Raji (cell line): ENCODE results near the gene BOLA2B.
"Not testable (repeated sequence)": the region's sequence is repeated elsewhere in the genome, so short reads cannot be mapped to it uniquely, and the experiment has no call there.

Experiments
- POLR2A ChIP-seq: IDR thresholded peaks from 2 replicates; pipeline ENCODE4 v1.6.1; 2011; ENCODE audit warnings: low read depth, low read length, control low read depth; ENCODE audit not compliant: insufficient read depth

Gene BOLA2B

DNA sequence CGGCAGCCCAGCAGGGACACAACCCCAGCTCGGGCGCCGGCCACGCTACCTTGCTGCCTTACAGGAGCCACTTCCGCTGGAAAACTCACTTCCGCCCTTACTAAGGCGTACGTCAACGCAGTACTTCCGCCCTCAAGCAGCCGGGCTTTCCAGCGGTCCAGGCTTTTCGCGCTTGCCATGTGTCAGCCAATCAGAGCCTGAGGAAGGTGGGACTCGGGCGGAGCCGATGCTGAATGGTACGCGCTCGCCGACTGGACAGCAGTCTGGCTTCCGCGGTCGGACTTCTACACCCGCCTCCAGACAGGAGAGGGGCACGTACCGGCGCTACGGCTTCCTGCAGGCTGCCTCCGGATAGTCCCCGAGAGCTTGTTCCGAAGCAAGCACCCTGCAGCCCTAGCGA, at the start of gene BOLA2B, which contains the start of gene SLX1A:
Gene BOLA2B, minus strand, starts transcription at position 52 of the 400 bp plus-strand sequence. CDS start 71 bp downstream, outside the sequence.
Gene SLX1A, plus strand, starts transcription at position 261 of the 400 bp plus-strand sequence. CDS start 210 bp downstream, outside the sequence.
- not testable (repeated sequence) for TF ChIP-seq POLR2A

DNA sequence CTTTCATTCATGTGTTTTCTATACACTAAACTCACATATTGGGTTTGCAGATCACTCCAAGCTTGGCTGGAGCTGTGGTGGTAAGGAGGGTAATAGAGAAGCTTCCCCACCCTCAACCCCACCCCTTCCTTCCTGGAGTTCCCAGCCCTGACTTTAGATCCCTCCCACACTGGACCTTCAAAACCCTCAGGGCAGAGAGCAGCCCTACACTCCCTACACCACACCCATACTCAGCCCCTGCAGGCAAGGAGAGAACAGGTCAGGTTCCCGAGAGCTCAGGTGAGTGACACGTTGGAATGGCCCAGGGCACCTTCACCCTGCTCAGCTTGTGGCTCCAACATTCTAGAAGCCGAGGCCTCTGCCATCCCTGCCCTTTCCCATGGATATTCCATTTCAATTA, 5.6 kb upstream of the BOLA2B start, which contains the start of gene SULT1A3:
Gene SULT1A3, plus strand, starts transcription at position 207 of the 400 bp plus-strand sequence. CDS start 1,474 bp downstream, outside the sequence.
- not testable (repeated sequence) for TF ChIP-seq POLR2A

DNA sequence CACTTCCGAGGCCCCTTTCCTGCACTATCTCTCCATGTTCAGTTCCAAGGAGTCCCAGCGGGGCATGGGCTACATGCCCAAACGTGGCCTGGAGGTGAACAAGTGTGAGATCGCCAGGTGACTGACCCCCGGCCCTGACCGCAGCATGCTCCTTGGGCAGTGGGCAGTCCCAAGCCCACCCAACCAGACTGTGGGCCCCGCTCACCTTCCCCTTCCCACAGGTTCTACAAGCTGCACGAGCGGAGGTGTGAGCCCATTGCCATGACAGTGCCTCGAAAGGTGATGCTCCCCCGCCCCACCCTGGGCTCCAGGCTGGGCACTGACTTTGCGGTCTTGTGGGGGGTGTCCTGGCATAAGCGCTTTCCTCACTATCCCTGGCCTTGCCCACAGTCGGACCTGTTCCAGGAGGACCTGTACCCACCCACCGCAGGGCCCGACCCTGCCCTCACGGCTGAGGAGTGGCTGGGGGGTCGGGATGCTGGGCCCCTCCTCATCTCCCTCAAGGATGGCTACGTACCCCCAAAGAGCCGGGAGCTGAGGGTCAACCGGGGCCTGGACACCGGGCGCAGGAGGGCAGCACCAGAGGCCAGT, 5.4 kb downstream of the BOLA2B start:
- 0 out of 2 replicates have a peak, but pooled peaks have one; percentile 13 for TF ChIP-seq POLR2A

DNA sequence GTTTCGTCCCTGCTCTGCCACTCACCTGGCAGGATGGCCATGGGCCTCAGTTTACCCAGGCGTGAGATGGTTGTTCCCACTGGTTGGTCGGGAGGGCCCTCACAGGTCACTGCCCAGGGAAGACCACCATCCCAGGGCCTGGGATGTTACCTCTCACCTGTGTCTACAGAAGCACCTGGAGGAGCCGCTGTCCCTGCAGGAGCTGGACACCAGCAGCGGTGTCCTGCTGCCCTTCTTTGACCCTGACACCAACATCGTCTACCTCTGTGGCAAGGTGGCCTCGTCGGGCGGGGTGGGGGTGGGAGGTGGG, 6.0 kb downstream of the BOLA2B start:
- no peak for TF ChIP-seq POLR2A

DNA sequence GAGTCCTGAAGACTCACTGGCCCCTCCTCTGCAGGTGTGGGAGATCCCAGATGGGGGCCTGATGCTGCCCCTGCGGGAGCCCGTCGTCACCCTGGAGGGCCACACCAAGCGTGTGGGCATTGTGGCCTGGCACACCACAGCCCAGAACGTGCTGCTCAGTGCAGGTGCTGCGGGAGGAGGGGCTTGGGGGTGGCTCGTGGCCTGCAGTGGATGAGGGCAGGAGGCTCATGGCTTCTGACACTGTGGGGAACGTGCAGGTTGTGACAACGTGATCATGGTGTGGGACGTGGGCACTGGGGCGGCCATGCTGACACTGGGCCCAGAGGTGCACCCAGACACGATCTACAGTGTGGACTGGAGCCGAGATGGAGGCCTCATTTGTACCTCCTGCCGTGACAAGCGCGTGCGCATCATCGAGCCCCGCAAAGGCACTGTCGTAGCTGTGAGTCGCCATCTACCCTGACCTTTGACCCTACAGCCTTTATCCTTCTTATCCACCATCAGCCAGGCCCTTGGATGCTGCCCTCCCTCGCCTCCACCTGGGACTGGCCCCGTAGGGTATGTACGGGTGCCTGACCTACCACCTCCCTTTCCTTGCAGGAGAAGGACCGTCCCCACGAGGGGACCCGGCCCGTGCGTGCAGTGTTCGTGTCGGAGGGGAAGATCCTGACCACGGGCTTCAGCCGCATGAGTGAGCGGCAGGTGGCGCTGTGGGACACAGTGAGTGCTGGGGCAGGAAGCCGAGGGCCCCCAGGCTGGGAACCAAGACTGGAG, 6.5 kb downstream of the BOLA2B start:
- TF ChIP-seq POLR2A, result peak; percentile 10; the same call in 1 of the 2 replicates

DNA sequence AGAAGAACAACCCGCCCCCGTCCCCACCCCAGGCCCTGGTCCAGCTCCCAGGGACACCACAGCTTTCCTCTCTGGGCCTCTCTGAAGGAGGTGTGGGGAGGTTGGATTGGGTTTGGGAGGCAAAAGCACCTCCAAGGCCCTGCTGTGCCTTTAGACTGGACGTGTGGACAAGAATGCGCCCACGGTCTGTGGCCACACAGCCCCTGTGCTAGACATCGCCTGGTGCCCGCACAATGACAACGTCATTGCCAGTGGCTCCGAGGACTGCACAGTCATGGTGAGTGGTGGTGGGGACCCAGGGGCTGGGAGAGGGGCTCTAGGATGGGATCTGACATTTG, 7.1 kb downstream of the BOLA2B start:
- TF ChIP-seq POLR2A, result no peak

DNA sequence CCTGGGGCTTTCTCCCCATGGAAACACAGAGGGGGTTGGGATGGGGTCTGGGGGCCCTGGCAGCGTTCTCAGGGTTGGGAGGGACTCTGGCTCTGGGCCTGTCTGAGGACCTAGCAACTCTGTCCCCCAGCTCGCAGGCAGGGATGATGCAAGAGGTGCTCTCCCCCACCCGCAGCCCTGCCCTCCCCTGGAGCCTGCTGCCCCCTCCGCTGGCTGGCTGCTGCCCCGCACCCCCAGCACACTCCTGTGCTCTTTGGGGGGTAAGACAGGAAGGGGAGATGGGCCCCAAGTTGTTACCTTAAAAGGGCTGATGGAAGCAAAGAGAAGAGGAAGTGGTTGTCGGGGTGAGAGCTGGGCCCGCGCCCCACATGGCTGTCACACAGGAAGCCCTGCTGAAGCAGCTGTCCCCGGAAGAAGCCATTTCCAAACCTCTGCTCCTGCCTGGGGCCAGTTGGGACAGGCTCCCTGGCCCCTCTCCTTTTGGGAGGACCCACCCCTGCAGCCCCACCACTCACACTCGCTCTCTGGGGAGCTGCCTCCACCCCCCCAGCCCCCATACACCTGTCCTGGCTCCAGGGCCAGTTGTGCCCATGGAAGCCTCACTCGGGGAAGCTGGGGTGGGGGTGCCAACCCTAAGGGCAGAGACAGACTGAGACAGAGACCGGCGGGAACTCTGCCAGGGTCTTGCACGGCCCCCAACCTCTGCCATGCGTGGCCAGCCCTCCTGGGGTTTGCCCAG, 7.6 kb downstream of the BOLA2B start:
- no peak; the same call in none of the 2 replicates for TF ChIP-seq POLR2A

DNA sequence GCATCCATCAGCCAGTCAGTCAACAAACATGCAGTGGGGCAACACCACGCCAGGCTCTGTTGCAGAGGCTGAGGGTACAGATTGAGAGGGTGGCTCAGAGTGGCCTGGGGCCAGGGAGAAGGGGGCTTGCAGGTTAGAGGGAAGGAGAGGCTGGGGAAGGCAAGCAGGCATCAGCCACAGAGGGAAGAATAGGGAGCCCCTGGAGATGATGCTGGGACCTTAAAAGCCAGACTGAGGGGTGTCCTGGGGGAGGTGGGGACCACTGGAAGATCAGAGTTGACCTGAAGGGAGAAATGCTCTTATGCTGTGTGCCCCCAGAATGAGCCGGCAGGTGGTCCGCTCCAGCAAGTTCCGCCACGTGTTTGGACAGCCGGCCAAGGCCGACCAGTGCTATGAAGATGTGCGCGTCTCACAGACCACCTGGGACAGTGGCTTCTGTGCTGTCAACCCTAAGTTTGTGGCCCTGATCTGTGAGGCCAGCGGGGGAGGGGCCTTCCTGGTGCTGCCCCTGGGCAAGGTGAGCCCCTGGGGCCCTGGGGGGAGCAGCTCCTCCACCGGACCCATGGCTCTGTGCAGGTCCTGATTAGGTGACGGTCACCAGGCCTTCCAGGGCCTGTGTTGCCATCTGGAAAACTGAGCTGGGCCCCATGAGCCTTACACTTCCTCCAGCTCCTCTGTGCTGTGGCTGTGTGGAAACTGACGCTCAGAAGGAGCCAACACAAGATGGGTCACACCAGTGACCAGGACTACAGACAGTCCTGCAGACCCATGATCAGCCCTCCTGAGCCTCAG, 8.4 kb downstream of the BOLA2B start:
- no peak; the same call in 1 of the 2 replicates for TF ChIP-seq POLR2A

DNA sequence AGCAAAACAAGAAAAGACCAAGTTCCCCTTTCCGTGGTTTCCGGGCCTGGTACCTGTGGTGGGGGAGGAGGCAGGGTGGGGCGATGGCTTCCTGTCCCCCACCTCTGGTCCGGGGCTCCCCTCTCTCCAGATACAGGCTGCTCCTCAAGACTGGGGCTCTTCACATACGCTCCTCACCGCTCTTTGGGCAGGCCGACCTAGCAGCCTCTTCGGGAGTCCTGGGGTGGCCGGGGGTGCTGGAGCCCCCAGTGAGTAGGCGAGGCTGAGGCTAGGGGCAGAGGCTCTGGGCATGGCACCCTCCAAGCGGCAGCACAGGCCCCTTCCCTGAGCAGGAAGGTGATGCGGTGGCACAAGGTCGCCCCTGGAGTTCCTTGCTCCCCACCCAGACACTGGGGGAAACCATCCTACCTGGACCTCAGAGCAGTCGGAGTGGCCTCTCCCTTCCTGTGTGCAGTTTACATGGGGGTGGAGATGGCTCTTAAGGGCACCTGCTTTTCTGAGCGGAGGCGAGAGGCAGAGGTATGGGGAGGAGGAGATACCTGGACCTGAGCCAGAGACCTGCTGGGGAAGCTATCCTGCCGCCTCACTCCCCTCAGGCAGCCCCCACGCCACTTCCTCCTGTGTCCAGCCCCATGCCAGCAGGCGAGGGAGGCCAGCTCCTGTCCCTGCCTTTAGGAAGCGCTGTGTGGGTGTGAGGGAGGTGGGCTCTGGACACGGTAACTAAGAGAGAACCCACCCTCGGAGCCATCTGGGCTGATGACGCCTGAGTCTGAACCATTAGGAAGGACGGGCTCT, 9.2 kb downstream of the BOLA2B start:
- peak; percentile 75; the same call in 1 of the 2 replicates for TF ChIP-seq POLR2A

DNA sequence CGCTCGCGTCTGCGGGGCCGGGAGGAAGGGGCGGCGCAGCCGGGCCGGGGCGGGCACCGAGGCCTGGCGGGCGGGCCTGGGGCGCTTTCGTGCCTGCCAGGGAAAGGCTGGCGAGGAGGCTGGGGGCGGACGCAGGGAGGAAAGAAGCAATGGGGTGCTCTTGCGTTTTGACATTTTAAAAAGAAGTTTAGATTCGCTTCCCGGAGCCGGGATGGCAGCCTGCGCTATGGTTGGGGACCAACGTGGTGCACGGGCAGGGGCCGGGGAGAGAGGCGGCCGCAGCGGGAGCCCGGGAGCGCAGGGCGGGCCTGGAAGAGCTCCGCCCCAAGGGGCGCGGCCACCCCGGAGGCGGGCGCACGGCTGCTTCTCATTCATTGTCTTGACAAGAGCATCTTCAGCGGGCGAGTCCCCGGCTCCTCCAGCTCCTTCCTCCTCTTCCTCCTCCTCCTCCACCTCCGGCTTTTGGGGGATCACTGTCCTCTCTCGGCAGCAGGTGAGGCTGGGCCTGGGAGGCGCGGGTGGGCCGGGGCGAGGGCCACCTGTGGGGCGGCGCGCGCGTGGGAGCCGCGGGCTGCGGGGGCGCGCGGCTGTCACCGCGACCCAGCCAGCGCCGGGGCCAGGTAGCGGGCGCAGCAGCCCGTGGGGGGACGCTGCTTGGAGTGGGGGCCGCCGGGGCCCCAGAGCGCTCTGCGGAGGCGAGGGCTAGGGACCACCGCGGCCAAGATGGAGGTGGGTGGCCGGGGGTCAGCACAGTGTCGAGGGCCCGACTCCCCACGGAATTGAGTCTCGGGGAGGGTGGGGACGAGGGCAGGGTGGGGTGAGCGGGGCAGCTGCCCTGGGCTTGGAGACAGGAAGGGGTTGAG, 10.0 kb downstream of the BOLA2B start, which contains the start of gene CORO1A:
Gene CORO1A, plus strand, starts transcription at position 370 of the 863 bp plus-strand sequence. CDS start 1,608 bp downstream, outside the sequence.
- TF ChIP-seq POLR2A, result peak; percentile 91

DNA sequence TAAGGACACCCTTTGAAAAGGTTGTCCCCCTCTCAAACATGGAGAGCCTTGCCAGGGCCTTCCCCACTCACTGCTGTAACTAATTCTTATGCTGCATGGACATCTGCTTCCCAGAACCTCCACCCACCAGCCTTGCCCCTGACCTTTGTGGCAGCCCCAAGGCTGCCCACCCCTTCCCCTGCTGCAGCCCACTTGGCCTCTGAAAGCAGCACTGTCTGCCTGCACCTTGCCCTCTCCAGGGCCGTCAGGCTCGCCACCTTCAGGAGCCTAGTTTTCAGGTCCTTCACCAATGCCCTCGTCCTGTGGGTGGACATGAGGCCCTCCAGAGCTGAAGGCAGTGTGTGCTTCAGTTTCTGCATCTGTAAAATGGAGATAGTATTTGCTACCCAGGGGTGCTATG, 12.7 kb downstream of the BOLA2B start:
- no peak for TF ChIP-seq POLR2A

DNA sequence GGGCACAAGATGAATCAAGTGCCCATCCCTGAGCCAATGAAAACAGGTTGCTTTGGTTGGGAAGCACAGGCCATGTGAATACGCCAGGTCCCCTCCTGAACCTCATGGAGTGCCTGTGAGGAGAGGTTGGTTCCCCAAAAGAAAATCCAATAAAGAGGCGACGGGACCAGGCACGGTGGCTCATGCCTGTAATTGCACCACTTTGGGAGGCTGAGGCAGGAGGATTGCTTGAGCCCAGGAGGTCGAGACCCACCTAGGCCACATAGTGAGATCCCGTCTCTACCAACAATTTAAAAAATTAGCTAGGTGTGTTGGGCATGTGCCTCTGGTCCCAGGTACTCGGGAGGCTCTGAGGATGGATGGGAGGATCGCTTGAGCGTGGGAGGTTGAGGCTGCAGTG, 13.5 kb downstream of the BOLA2B start:
- no peak for TF ChIP-seq POLR2A

DNA sequence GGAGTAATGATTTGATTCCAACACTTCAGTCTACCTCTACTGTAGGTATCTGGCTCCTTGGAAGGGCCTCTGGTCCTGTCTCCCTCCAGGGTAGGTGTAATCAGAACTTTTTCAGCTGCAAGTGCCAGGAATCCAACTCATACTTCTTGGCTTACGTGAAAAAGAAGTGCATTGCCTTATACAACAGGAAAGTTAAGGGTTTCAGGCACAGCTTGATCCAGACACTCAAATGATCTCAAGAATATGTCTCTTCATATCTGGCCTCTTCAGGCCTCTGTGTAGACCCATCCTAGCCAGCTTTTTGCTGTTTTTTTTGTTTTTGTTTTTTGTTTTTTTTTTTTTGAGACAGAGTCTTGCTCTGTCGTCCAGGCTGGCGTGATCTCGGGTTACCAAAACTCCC, 14.3 kb downstream of the BOLA2B start:
- TF ChIP-seq POLR2A, result no peak
